ENCODE measurements around the gene MKLN1. TPM values are rescaled to one million over a fixed set of nuclear protein-coding genes. Genes with fewer than 3 reads are reported as not detected.

The MKLN1 gene
- polyA plus RNA-seq, 2 of the 4 experiments (the other 2 are of a cell fraction): 39.6 to 84.5 TPM

DNA sequence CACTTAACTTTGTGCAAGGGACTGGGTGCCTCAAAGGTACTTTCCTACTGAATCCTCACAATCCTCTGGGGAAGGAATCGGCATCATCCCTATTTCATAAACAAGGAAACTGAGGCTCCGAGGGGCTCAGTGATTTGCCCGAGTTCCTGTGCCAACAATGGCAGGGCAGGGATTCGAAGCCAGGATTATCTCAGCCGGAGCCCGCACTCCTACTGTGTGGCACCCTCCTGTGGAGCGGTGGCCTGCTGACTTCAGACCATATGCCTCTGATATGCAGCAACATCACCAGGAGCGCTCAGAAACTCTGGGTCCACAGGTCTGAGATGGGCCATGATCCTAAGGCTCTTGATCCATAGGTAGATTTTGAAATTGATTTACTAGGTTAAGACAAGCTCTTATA, 182.1 kb downstream of the MKLN1 start:
- TF ChIP-seq GATA3 (IDR thresholded peaks at IDR 0.05; ENCODE audit: borderline replicate concordance): no peak
- TF ChIP-seq RNF2 (IDR thresholded peaks at IDR 0.05; ENCODE audit: borderline replicate concordance, low read depth): no peak
- TF ChIP-seq NPAS2 (CRISPR knock-in tag; IDR thresholded peaks at IDR 0.05; ENCODE audit: borderline replicate concordance): no peak
- no peak for TF ChIP-seq HOXB5 (CRISPR knock-in tag; IDR thresholded peaks at IDR 0.05)
- no peak for TF ChIP-seq HOXA7 (CRISPR knock-in tag; IDR thresholded peaks at IDR 0.05)
- no peak for TF ChIP-seq HEYL (CRISPR knock-in tag; IDR thresholded peaks at IDR 0.05)
- TF ChIP-seq, protein P1, sequence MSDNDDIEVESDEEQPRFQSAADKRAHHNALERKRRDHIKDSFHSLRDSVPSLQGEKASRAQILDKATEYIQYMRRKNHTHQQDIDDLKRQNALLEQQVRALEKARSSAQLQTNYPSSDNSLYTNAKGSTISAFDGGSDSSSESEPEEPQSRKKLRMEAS (IDR thresholded peaks at IDR 0.05): no peak
- TF ChIP-seq POLR2AphosphoS2 (conservative IDR thresholded peaks at IDR 0.05; ENCODE audit: low read length): no peak
- TF ChIP-seq, protein P2, sequence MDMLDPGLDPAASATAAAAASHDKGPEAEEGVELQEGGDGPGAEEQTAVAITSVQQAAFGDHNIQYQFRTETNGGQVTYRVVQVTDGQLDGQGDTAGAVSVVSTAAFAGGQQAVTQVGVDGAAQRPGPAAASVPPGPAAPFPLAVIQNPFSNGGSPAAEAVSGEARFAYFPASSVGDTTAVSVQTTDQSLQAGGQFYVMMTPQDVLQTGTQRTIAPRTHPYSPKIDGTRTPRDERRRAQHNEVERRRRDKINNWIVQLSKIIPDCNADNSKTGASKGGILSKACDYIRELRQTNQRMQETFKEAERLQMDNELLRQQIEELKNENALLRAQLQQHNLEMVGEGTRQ (IDR thresholded peaks at IDR 0.05): no peak
- TF ChIP-seq RCOR1 (IDR thresholded peaks at IDR 0.05; ENCODE audit: low read depth, low read length): no peak
- TF ChIP-seq SMC3 (IDR thresholded peaks at IDR 0.05): no peak
- no peak for TF ChIP-seq ZSCAN20 (CRISPR knock-in tag; IDR thresholded peaks at IDR 0.05)
- TF ChIP-seq CHD2 (IDR thresholded peaks at IDR 0.05; ENCODE audit: low read length, partially characterized antibody): no peak
- TF ChIP-seq NR3C1 (IDR thresholded peaks at IDR 0.05): no peak
- TF ChIP-seq RARB (CRISPR knock-in tag; IDR thresholded peaks at IDR 0.05): no peak
- no peak for TF ChIP-seq EP300 (IDR thresholded peaks at IDR 0.05)
- no peak for TF ChIP-seq EHF (CRISPR knock-in tag; IDR thresholded peaks at IDR 0.05)
- no peak for TF ChIP-seq ZC3H11A (IDR thresholded peaks at IDR 0.05)
- TF ChIP-seq, protein P3, sequence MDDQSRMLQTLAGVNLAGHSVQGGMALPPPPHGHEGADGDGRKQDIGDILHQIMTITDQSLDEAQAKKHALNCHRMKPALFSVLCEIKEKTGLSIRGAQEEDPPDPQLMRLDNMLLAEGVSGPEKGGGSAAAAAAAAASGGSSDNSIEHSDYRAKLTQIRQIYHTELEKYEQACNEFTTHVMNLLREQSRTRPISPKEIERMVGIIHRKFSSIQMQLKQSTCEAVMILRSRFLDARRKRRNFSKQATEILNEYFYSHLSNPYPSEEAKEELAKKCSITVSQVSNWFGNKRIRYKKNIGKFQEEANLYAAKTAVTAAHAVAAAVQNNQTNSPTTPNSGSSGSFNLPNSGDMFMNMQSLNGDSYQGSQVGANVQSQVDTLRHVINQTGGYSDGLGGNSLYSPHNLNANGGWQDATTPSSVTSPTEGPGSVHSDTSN (IDR thresholded peaks at IDR 0.05): no peak
- TF ChIP-seq POLR2A (IDR thresholded peaks at IDR 0.05; ENCODE audit: low read length): no peak
- WGBS (ENCODE audit: missing lambda C conversion rate): 100% methylated on average over 5 of the region's 8 CpGs
- Histone ChIP-seq H3K9me3 (no peaks in the 10 kb centered on the region), H3K27ac (no peak overlapping the region), H3K4me2 (no peak overlapping the region), H3K4me3 (no peak overlapping the region), H3K4me1 (peaks cover 12% of the 10 kb centered on the region; the same call in 2 of the 3 replicates)
- no peak for DNase-seq (ENCODE audit: low read depth in 1 of 2, low spot score in 1 of 2)
- FAIRE-seq: no peak
- ChIA-PET POLR2A (no interaction called here), CTCF (interaction anchor here (0.9 to 11.9 kb wide), 8 partner anchors 16 to 147 kb away, joined by 3 to 212 read pairs (median 6); no protein-coding TSS in a partner anchor)
- no peak for ATAC-seq

DNA sequence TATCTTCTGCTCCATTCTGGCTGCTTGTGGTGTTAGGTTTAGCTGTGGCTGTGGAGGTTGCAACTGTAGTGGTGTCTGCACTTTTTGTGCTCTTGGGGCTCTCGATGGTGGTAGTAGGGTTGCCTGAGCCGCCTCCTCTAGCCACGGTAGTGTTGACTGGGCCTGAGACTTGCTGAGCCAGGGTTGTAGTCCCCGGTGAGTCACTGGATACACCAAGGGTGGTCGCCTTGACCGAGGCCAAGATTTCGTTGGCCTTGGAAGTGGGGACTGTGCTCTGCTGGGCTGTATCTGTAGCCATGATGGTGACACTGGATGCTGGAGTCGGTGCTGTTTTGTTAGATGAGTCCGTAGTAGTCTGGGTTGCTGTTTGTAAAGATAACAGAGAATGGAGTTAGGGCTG, 183.4 kb downstream of the MKLN1 start:
- Histone ChIP-seq H3K27ac (no peak overlapping the region), H3K4me2 (no peak overlapping the region), H3K9me3 (no peaks in the 10 kb centered on the region), H3K4me1 (peaks cover 10% of the 10 kb centered on the region; the same call in 2 of the 3 replicates), H3K4me3 (no peak overlapping the region)
- TF ChIP-seq MAFK (IDR thresholded peaks at IDR 0.05; ENCODE audit: partially characterized antibody): no peak
- TF ChIP-seq CBX2 (IDR thresholded peaks at IDR 0.05; ENCODE audit: borderline replicate concordance, low read depth): no peak
- TF ChIP-seq EHF (CRISPR knock-in tag; IDR thresholded peaks at IDR 0.05): no peak
- TF ChIP-seq, protein P1 (IDR thresholded peaks at IDR 0.05): no peak
- no peak for TF ChIP-seq ESRRA (IDR thresholded peaks at IDR 0.05; ENCODE audit: borderline replicate concordance, low read length)
- no peak for TF ChIP-seq RNF2 (IDR thresholded peaks at IDR 0.05; ENCODE audit: borderline replicate concordance, low read depth)
- no peak for TF ChIP-seq NPAS2 (CRISPR knock-in tag; IDR thresholded peaks at IDR 0.05; ENCODE audit: borderline replicate concordance)
- no peak for TF ChIP-seq PHF8 (IDR thresholded peaks at IDR 0.05; ENCODE audit: borderline replicate concordance, low read depth)
- TF ChIP-seq CEBPB (IDR thresholded peaks at IDR 0.05): no peak
- TF ChIP-seq CHD2 (IDR thresholded peaks at IDR 0.05; ENCODE audit: low read length, partially characterized antibody): no peak
- TF ChIP-seq, protein P4, sequence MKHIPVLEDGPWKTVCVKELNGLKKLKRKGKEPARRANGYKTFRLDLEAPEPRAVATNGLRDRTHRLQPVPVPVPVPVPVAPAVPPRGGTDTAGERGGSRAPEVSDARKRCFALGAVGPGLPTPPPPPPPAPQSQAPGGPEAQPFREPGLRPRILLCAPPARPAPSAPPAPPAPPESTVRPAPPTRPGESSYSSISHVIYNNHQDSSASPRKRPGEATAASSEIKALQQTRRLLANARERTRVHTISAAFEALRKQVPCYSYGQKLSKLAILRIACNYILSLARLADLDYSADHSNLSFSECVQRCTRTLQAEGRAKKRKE (CRISPR knock-in tag; IDR thresholded peaks at IDR 0.05; ENCODE audit: low read depth): no peak
- no peak for TF ChIP-seq TFCP2L1 (CRISPR knock-in tag; IDR thresholded peaks at IDR 0.05)
- TF ChIP-seq, protein P5, sequence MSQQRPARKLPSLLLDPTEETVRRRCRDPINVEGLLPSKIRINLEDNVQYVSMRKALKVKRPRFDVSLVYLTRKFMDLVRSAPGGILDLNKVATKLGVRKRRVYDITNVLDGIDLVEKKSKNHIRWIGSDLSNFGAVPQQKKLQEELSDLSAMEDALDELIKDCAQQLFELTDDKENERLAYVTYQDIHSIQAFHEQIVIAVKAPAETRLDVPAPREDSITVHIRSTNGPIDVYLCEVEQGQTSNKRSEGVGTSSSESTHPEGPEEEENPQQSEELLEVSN (IDR thresholded peaks at IDR 0.05; ENCODE audit: borderline replicate concordance, low read depth): no peak
- no peak for DNase-seq (ENCODE audit: low read depth in 1 of 2, low spot score in 1 of 2)
- CTCF ChIA-PET: interaction anchor here (1.1 to 11.9 kb wide), 9 partner anchors 10 to 146 kb away, joined by 3 to 212 read pairs (median 6); no protein-coding TSS in a partner anchor
- ATAC-seq: no peak
- no peak for FAIRE-seq
- POLR2A ChIA-PET: no interaction called here
- 80% methylated on average over 9 of the region's 9 CpGs for WGBS (ENCODE audit: missing lambda C conversion rate)
